Endothelial cell (in vitro differentiated cells): ENCODE results near the gene SSUH2. TPM values are rescaled to one million over a fixed set of nuclear protein-coding genes. Genes with fewer than 3 reads are reported as not detected.

Source experiments
- DNase-seq: peaks from one replicate; pipeline ENCODE4 v3.0.0; 2021; ENCODE audit warnings: low spot score
- H3K27ac Mint-ChIP-seq: one replicate; pipeline ENCODE4 v1.8.0; 2021; ENCODE audit warnings: mixed read lengths, inconsistent platforms; ENCODE audit not compliant: unreplicated experiment
- H3K27me3 Mint-ChIP-seq: one replicate; pipeline ENCODE4 v1.8.0; 2021; ENCODE audit warnings: mild to moderate bottlenecking, moderate library complexity, mixed read lengths, inconsistent platforms; ENCODE audit not compliant: unreplicated experiment
- H3K36me3 Mint-ChIP-seq: one replicate; pipeline ENCODE4 v1.8.0; 2021; ENCODE audit warnings: mild to moderate bottlenecking, low read depth, mixed read lengths, inconsistent platforms; ENCODE audit not compliant: unreplicated experiment
- H3K4me1 Mint-ChIP-seq: one replicate; pipeline ENCODE4 v1.8.0; 2021; ENCODE audit warnings: mild to moderate bottlenecking, mixed read lengths, inconsistent platforms; ENCODE audit not compliant: unreplicated experiment
- H3K4me3 Mint-ChIP-seq: one replicate; pipeline ENCODE4 v1.8.0; 2021; ENCODE audit warnings: mild to moderate bottlenecking, mixed read lengths, inconsistent platforms; ENCODE audit not compliant: unreplicated experiment
- H3K9me3 Mint-ChIP-seq: one replicate; pipeline ENCODE4 v1.8.0; 2021; ENCODE audit warnings: mixed read lengths, inconsistent platforms; ENCODE audit not compliant: unreplicated experiment
- CTCF ChIP-seq: fragments of 200-600 bp; sonication (generic); IDR thresholded peaks from one replicate; pipeline ENCODE4 v1.5.0; 2021; ENCODE audit warnings: antibody characterized with exemption; ENCODE audit not compliant: unreplicated experiment
- total RNA-seq: library from RNA; stranded (reverse); fragmentation: NEBNext Ultra II Directional; extraction: Animal tissue kit (Norgen Biotek cat#: 25700); gene quantifications from one replicate; pipeline ENCODE4 v1.2.1, GENCODE V29; 2021; ENCODE audit not compliant: unreplicated experiment

SSUH2 gene
- total RNA-seq, 1 donor from 2014 or later, result 0.21 TPM

GRCh38 chr3:8595695-8596115 lies 48.9 kb downstream of the SSUH2 start:
- TF ChIP-seq CTCF, result no peak
- no peak for DNase-seq
- H3K27ac Mint-ChIP-seq, result no peak overlapping the region
- no peaks in the 10 kb centered on the region for H3K36me3 Mint-ChIP-seq
- no peaks in the 10 kb centered on the region for H3K27me3 Mint-ChIP-seq
- no peaks in the 10 kb centered on the region for H3K9me3 Mint-ChIP-seq
- no peak overlapping the region for H3K4me3 Mint-ChIP-seq
- H3K4me1 Mint-ChIP-seq, result no peaks in the 10 kb centered on the region

GRCh38 chr3:8595252-8595651 lies 49.3 kb downstream of the SSUH2 start:
- H3K27me3 Mint-ChIP-seq, result no peaks in the 10 kb centered on the region
- no peaks in the 10 kb centered on the region for H3K4me1 Mint-ChIP-seq
- H3K27ac Mint-ChIP-seq, result no peak overlapping the region
- H3K9me3 Mint-ChIP-seq, result no peaks in the 10 kb centered on the region
- no peaks in the 10 kb centered on the region for H3K36me3 Mint-ChIP-seq
- no peak for DNase-seq
- no peak for TF ChIP-seq CTCF
- no peak overlapping the region for H3K4me3 Mint-ChIP-seq

GRCh38 chr3:8593021-8593827 lies 51.4 kb downstream of the SSUH2 start:
- no peak for DNase-seq
- no peaks in the 10 kb centered on the region for H3K4me1 Mint-ChIP-seq
- TF ChIP-seq CTCF, result no peak
- no peaks in the 10 kb centered on the region for H3K27me3 Mint-ChIP-seq
- no peak overlapping the region for H3K27ac Mint-ChIP-seq
- no peaks in the 10 kb centered on the region for H3K9me3 Mint-ChIP-seq
- no peak overlapping the region for H3K4me3 Mint-ChIP-seq
- no peaks in the 10 kb centered on the region for H3K36me3 Mint-ChIP-seq

GRCh38 chr3:8589880-8590556 lies 54.6 kb downstream of the SSUH2 start:
- TF ChIP-seq CTCF, result no peak
- Mint-ChIP-seq H3K9me3 (no peaks in the 10 kb centered on the region), H3K27ac (no peak overlapping the region), H3K4me3 (no peak overlapping the region), H3K4me1 (no peaks in the 10 kb centered on the region), H3K36me3 (no peaks in the 10 kb centered on the region), H3K27me3 (no peaks in the 10 kb centered on the region)
- no peak for DNase-seq

GRCh38 chr3:8584661-8585060 lies 59.9 kb downstream of the SSUH2 start:
- Mint-ChIP-seq H3K27ac (no peak overlapping the region), H3K9me3 (no peaks in the 10 kb centered on the region), H3K4me1 (peaks cover 3% of the 10 kb centered on the region), H3K36me3 (no peaks in the 10 kb centered on the region), H3K4me3 (no peak overlapping the region), H3K27me3 (no peaks in the 10 kb centered on the region)
- no peak for TF ChIP-seq CTCF
- DNase-seq, result no peak
